ENCODE data around the gene FAM228B.
"Not testable (repeated sequence)": the region's sequence is repeated elsewhere in the genome, so short reads cannot be mapped to it uniquely, and the experiment has no call there.

The FAM228B gene

DNA sequence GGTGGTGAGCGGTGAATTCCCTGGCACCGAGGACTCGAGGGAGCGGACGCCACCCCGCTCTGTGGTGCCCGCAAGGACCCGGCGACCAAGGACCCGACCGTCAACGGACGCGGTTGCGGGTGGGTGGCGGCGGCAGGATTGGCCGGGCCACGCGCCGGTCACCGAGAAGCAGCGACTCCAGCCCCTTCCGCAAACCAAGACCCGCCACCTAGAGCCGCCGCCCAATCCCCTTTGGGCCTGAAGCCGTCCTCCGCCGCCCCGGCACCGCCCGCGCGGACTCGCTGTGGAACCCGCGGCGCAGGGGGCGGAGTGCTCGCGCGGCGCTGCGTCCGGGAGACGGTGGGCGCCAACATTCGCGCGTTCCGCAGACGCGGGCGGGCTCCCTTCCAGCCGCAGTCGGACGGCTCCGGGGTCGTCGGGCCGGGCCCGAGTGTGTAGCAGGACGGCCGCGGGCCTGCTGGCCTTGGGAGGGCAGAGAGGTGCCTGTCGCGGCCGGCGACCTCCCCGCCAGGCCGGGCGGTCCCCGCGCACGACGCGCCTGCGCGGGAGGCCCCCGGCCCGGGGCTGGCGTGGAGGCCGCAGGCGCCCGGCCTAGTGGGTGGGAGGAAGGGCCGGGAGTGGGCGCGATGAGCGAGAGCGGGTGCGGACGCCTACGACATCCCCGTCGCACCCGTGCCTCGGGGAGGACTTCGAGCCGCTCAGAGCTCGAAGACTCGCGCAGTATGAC is at the start of gene FAM228B, which contains the start of gene PFN4:
TSS of gene FAM228B (plus strand) at position 275 of the 727 bp plus-strand sequence. CDS start 893 bp downstream, outside the sequence.
TSS of gene PFN4 (minus strand) at position 140 of the 727 bp plus-strand sequence. CDS start 799 bp downstream, outside the sequence.
- DNase-seq (ENCODE audit: low read depth, low spot score) = peak; percentile 94

GRCh38 chr2:24073816-24074215 is 49.5 kb upstream of the FAM228B start:
- no peak for DNase-seq (ENCODE audit: low read depth, low spot score)

GRCh38 chr2:24075259-24075658 is 48.0 kb upstream of the FAM228B start:
- DNase-seq (ENCODE audit: low read depth, low spot score) = no peak

DNA sequence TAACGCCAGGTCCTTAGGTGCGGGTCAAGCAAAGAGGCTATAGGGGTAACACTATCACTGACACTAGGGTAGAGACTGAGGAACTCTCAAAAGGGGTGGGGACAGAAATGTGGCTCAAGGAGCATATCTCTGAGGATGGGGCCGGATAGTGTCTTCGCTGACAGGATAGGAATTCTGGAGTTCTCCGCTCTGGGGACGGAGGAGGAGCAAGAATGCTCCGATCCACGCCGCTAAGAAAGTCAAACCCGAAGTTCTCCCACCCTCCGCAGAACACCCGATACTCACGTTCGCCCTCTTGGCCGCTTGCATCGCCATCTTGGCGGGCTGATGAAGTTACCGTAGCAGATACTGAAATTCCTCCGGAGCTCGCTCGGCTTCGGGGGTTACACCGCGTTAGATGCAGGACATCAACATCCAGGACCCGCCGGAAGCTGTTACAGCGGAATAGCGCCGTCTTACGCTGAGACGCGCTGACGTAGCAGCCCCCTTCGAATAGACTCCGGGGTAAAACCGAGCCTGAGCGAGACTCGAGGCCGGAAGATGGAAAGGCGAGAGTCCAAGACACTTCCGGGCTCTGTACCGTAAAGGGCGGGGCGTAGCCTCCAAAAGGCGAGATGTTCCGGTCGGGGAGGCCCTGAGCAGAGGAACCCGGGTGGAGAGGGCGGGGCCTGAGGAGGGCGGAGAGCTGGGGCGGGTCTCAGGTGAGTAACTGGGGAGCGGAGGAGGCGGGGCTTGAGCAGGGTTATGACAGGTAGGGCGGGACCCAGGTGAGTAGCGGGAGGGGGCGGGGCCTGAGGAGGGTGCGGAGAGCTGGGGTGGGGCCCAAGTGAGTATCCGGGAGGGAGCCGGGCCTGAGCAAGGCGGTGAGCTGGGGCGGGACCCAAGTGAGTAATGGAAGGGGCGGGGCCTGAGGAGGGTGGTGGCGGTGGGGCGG is 47.1 kb upstream of the FAM228B start, which contains the start of gene SF3B6:
TSS of gene SF3B6 (minus strand) at position 412 of the 934 bp plus-strand sequence. CDS start at position 315, 97 bp downstream.
- DNase-seq (ENCODE audit: low read depth, low spot score) = peak; percentile 99

DNA sequence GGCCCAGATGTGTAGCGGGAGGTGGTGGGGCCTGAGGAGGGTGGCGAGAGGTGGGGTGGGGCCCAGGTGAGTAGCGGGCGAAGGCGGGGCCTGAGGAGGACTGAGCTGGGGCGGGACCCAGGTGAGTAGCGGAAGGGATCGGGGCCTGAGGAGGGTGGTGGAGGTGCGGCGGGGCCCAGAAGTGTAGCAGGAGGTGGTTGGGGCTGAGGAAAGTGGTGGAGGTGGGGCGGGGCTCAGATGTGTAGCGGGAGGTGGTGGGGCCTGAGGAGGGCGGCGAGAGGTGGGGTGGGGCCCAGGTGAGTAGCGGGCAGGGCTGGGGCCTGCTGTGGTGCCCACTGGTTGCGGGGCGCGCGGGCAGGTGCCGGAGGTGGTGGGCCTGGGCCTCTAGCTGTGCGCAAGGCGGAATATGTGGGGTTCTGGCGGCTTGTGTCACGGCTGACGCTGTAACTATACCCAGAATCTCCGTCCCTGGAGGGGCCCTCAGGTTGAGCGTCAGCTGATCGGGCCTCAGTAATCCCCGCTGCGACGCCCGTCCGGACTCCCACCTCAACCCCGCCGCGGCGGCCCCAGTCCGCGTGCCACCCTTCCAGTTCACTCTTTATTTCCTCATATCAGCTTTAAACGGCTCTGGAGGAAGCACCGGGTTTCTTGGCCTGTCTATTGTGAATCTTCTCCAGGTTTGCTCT is 46.3 kb upstream of the FAM228B start:
- peak; percentile 44 for DNase-seq (ENCODE audit: low read depth, low spot score)

- no peak for DNase-seq (ENCODE audit: low read depth, low spot score)
These were observed 45.8 kb upstream of the FAM228B start for GRCh38 chr2:24077535-24077877.

DNA sequence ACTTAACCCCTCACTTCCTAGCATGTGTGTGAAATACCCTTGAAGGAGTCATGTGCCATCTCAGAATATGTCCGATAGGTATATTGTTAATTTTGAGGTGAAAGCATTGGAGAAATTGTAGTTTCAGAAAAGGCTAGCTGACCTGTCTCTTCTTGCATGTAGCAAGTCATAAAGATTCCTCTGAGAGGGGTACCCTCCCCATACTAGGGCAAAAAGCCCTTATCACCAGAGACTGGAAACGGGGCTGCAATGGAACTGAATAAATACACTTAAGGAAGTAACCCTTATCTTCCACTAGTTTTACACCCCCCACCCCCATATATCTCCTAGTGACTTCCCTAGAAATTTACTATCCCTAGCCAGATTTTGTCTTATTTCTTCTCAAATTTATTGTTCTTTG is 45.4 kb upstream of the FAM228B start:
- DNase-seq (ENCODE audit: low read depth, low spot score) = no peak

GRCh38 chr2:24080701-24081100 is 42.6 kb upstream of the FAM228B start:
- no peak for DNase-seq (ENCODE audit: low read depth, low spot score)

DNA sequence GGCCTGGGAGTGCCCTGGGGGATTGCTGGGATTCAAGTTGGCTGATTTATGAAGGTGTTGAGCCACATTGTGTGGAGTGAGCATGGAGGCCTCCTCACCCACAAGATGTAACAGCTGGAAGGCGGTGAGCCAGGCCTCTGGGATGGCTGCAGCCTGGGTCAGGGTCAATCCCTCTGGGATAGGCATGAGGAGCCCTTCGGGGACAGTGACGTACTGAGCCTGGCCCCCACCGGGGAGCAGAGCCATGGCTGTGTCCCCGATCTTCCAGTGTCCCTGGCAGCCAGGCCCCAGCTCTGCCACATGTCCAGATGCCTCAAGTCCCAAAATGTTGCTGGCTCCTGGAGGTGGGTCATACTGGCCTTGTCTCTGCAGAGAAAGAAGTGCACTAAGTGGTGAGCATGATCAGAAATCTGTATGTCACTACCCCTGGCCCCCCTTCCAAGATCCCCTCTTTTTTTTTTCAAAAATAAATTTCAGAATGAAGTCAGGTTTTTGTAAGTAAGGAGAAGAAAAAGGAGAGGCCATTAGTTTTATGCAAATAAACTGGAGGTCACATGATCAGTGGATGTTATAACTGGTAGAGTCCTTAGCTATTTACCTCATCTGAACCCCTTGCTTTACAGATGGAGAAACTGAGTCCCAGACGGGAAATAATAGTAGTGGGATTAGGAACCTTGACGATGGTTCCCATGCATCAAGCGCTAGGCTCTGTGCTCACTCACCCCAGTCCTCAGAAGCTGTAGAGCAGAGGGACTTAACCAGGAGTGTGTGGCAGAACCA is 40.3 kb upstream of the FAM228B start:
- DNase-seq (ENCODE audit: low read depth, low spot score) = no peak

- DNase-seq (ENCODE audit: low read depth, low spot score) = peak; percentile 91
These were observed 39.5 kb upstream of the FAM228B start for GRCh38 chr2:24083567-24084385.

GRCh38 chr2:24084386-24085199 is 38.7 kb upstream of the FAM228B start, which contains the start of gene TP53I3:
TP53I3 (minus strand) TSS chr2:24084834; CDS start chr2:24084326, 508 bp downstream.
- DNase-seq (ENCODE audit: low read depth, low spot score) = peak; percentile 98

GRCh38 chr2:24085200-24085489 is 38.1 kb upstream of the FAM228B start:
- no peak for DNase-seq (ENCODE audit: low read depth, low spot score)

- DNase-seq (ENCODE audit: low read depth, low spot score) = no peak
These were observed 37.0 kb upstream of the FAM228B start for GRCh38 chr2:24086241-24086640.

- DNase-seq (ENCODE audit: low read depth, low spot score) = no peak
These were observed 36.2 kb upstream of the FAM228B start for GRCh38 chr2:24087032-24087431.

GRCh38 chr2:24088821-24089359 is 34.4 kb upstream of the FAM228B start:
- no peak for DNase-seq (ENCODE audit: low read depth, low spot score)

GRCh38 chr2:24093270-24093669 is 30.0 kb upstream of the FAM228B start:
- DNase-seq (ENCODE audit: low read depth, low spot score) = not testable (repeated sequence)

DNA sequence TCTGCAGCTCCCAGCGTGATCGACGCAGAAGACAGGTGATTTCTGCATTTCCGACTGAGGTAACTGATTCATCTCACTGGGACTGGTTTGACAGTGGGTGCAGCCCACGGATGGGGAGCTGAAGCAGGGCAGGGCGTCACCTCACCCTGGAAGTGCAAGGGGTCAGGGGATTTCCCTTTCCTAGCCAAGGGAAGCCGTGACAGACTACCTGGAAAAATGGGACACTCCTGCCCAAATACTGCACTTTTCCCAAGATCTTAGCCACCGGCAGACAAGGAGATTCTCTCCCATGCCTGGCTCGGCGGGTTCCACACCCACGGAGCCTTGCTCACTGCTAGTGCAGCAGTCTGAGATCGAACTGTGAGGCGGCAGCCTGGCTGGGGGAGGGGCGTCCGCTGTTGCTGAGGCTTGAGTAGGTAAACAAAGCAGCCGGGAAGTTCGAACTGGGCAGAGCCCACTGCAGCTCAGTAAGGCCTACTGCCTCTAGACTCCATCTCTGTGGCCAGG is 28.0 kb upstream of the FAM228B start:
- DNase-seq (ENCODE audit: low read depth, low spot score) = not testable (repeated sequence)

GRCh38 chr2:24100732-24101131 is 22.5 kb upstream of the FAM228B start:
- not testable (repeated sequence) for DNase-seq (ENCODE audit: low read depth, low spot score)

GRCh38 chr2:24101992-24102391 is 21.3 kb upstream of the FAM228B start:
- DNase-seq (ENCODE audit: low read depth, low spot score) = no peak

All from astrocyte of the hippocampus (primary cell).